ENCODE results near the gene FAM171A1.
"Not testable (repeated sequence)": the region's sequence is repeated elsewhere in the genome, so short reads cannot be mapped to it uniquely, and the experiment has no call there.

The FAM171A1 gene

DNA sequence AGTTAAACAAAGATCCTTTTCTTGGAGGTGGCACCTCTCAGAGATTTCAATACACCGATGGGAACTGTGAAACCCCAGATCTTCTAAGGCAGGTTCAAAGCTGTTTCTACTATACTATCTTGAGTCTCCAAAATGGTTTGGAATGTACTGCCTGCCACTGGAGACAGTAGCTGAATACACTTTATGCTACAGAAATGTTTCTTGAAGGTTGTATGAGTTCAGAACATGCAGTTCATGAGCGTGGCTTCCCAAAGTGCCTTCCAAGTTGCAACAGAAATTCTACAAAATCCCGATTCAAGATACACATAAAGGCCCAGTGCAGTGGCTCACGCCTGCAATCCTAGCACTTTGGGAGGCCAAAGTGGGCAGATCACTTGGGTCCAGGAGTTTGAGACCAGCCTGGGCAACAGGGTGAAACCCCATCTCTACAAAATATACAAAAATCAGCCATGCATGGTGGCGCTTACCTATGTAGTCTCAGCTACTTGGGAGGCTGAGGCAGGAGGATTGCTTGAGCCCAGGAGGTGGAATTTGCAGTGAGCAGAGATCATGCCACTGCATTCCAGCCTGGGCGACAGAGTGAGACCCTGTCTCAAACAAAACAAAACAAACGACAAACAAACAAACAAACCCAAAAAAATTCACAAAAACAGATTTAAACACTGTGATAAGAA, 36.3 kb downstream of the FAM171A1 start:
- Histone ChIP-seq H3K4me2 (ENCODE audit: low read depth, low read length, poor library complexity, severe bottlenecking) (no peak overlapping the region), H3K9me3 (ENCODE audit: insufficient read depth, low read depth, low read length) (no peaks in the 10 kb centered on the region), H3K79me2 (ENCODE audit: insufficient read depth, low read length) (no peaks in the 10 kb centered on the region), H3K27me3 (ENCODE audit: insufficient read depth, low read length, poor library complexity, severe bottlenecking) (no peaks in the 10 kb centered on the region), H3K4me1 (ENCODE audit: insufficient read depth, low read length, poor library complexity, severe bottlenecking) (no peaks in the 10 kb centered on the region), H3K36me3 (ENCODE audit: insufficient read depth, low read length) (no peaks in the 10 kb centered on the region), H3K9ac (ENCODE audit: low read depth, low read length, poor library complexity, severe bottlenecking) (no peak overlapping the region), H4K20me1 (ENCODE audit: insufficient read depth, low read length, poor library complexity, severe bottlenecking) (no peaks in the 10 kb centered on the region), H3K9me2 (replicated peaks; ENCODE audit: low read depth, low read length) (no peaks in the 10 kb centered on the region), H3F3A (ENCODE audit: low read depth) (no peaks in the 10 kb centered on the region), H3K4me3 (ENCODE audit: low read length, poor library complexity, severe bottlenecking) (no peak overlapping the region), H2AFZ (ENCODE audit: low read length) (no peak overlapping the region)
- TF ChIP-seq EZH2phosphoT487 (IDR thresholded peaks at IDR 0.05; ENCODE audit: borderline replicate concordance): no peak

DNA sequence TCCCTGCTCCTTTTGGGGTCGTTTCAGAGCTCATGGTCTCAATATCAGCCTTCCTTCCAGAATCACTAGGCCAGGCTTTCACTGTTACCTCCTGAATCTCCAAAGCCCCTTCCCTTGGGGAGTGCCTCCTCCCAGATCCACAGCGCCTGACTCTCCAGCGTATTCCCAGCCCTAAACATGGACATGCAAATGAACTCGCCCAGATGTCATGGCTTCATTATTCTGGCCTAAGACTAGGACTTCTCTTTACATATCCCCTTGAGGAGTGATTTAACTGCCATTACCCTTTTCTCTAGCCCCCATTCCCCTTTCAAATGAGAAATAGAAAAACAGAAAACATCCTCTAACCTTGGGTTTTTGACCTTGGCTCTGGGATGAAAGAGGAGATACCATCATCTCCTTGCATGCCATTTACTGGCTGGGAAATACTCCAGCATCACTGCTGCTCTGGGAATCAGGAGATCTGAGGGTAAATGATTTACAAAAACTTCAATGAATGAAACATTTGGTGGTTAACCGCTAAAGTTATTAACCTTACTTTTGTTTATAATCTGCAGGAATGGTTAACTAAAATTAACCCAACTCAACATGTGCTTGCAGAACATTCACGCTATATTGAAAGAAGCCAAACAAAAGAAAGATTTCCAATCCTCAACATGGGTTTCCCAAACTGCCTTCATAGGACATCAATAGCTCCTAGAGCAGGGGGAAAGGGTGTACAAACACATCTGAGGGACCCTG, 37.0 kb downstream of the FAM171A1 start:
- no peak overlapping the region for H3K4me3 ChIP-seq (ENCODE audit: low read length, poor library complexity, severe bottlenecking)
- H3K4me2 ChIP-seq (ENCODE audit: low read depth, low read length, poor library complexity, severe bottlenecking): no peak overlapping the region
- H3F3A ChIP-seq (ENCODE audit: low read depth): no peaks in the 10 kb centered on the region
- H3K9ac ChIP-seq (ENCODE audit: low read depth, low read length, poor library complexity, severe bottlenecking): no peak overlapping the region
- no peaks in the 10 kb centered on the region for H3K4me1 ChIP-seq (ENCODE audit: insufficient read depth, low read length, poor library complexity, severe bottlenecking)
- no peaks in the 10 kb centered on the region for H3K27me3 ChIP-seq (ENCODE audit: insufficient read depth, low read length, poor library complexity, severe bottlenecking)
- H3K36me3 ChIP-seq (ENCODE audit: insufficient read depth, low read length): no peaks in the 10 kb centered on the region
- H3K9me2 ChIP-seq (replicated peaks; ENCODE audit: low read depth, low read length): no peaks in the 10 kb centered on the region
- no peak for TF ChIP-seq EZH2phosphoT487 (IDR thresholded peaks at IDR 0.05; ENCODE audit: borderline replicate concordance)
- TF ChIP-seq, protein P1, sequence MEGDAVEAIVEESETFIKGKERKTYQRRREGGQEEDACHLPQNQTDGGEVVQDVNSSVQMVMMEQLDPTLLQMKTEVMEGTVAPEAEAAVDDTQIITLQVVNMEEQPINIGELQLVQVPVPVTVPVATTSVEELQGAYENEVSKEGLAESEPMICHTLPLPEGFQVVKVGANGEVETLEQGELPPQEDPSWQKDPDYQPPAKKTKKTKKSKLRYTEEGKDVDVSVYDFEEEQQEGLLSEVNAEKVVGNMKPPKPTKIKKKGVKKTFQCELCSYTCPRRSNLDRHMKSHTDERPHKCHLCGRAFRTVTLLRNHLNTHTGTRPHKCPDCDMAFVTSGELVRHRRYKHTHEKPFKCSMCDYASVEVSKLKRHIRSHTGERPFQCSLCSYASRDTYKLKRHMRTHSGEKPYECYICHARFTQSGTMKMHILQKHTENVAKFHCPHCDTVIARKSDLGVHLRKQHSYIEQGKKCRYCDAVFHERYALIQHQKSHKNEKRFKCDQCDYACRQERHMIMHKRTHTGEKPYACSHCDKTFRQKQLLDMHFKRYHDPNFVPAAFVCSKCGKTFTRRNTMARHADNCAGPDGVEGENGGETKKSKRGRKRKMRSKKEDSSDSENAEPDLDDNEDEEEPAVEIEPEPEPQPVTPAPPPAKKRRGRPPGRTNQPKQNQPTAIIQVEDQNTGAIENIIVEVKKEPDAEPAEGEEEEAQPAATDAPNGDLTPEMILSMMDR (conservative IDR thresholded peaks at IDR 0.05; ENCODE audit: low read length): no peak
- H4K20me1 ChIP-seq (ENCODE audit: insufficient read depth, low read length, poor library complexity, severe bottlenecking): no peaks in the 10 kb centered on the region
- no peak overlapping the region for H2AFZ ChIP-seq (ENCODE audit: low read length)
- H3K79me2 ChIP-seq (ENCODE audit: insufficient read depth, low read length): no peaks in the 10 kb centered on the region
- H3K9me3 ChIP-seq (ENCODE audit: insufficient read depth, low read depth, low read length): no peaks in the 10 kb centered on the region

GRCh38 chr10:15333181-15333580, 37.9 kb downstream of the FAM171A1 start:
- H3F3A ChIP-seq (ENCODE audit: low read depth); H2AFZ ChIP-seq (ENCODE audit: low read length); H3K4me1 ChIP-seq (ENCODE audit: insufficient read depth, low read length, poor library complexity, severe bottlenecking); H3K9ac ChIP-seq (ENCODE audit: low read depth, low read length, poor library complexity, severe bottlenecking); H3K4me3 ChIP-seq (ENCODE audit: low read length, poor library complexity, severe bottlenecking); H3K36me3 ChIP-seq (ENCODE audit: insufficient read depth, low read length); H4K20me1 ChIP-seq (ENCODE audit: insufficient read depth, low read length, poor library complexity, severe bottlenecking); H3K27me3 ChIP-seq (ENCODE audit: insufficient read depth, low read length, poor library complexity, severe bottlenecking); H3K9me3 ChIP-seq (ENCODE audit: insufficient read depth, low read depth, low read length); H3K79me2 ChIP-seq (ENCODE audit: insufficient read depth, low read length); H3K4me2 ChIP-seq (ENCODE audit: low read depth, low read length, poor library complexity, severe bottlenecking); H3K9me2 ChIP-seq (replicated peaks; ENCODE audit: low read depth, low read length): not testable (repeated sequence)

- Histone ChIP-seq H3K36me3 (ENCODE audit: insufficient read depth, low read length) (no peaks in the 10 kb centered on the region), H3K4me1 (ENCODE audit: insufficient read depth, low read length, poor library complexity, severe bottlenecking) (no peaks in the 10 kb centered on the region), H2AFZ (ENCODE audit: low read length) (no peak overlapping the region), H3K27me3 (ENCODE audit: insufficient read depth, low read length, poor library complexity, severe bottlenecking) (no peaks in the 10 kb centered on the region), H3K9me2 (replicated peaks; ENCODE audit: low read depth, low read length) (no peaks in the 10 kb centered on the region), H3K4me3 (ENCODE audit: low read length, poor library complexity, severe bottlenecking) (no peak overlapping the region), H4K20me1 (ENCODE audit: insufficient read depth, low read length, poor library complexity, severe bottlenecking) (no peaks in the 10 kb centered on the region), H3K79me2 (ENCODE audit: insufficient read depth, low read length) (no peaks in the 10 kb centered on the region), H3K9ac (ENCODE audit: low read depth, low read length, poor library complexity, severe bottlenecking) (no peak overlapping the region), H3K4me2 (ENCODE audit: low read depth, low read length, poor library complexity, severe bottlenecking) (no peak overlapping the region), H3F3A (ENCODE audit: low read depth) (no peaks in the 10 kb centered on the region), H3K9me3 (ENCODE audit: insufficient read depth, low read depth, low read length) (no peaks in the 10 kb centered on the region)
- no peak for TF ChIP-seq EZH2phosphoT487 (IDR thresholded peaks at IDR 0.05; ENCODE audit: borderline replicate concordance)
- TF ChIP-seq, protein P1 (conservative IDR thresholded peaks at IDR 0.05; ENCODE audit: low read length): no peak
Observed at GRCh38 chr10:15331461-15331860, 39.6 kb downstream of the FAM171A1 start.
